KBM-7 (cell line): ENCODE measurements around the gene GGTLC1.

Experiments
- DNase-seq: peaks from one replicate; pipeline ENCODE4 v3.0.0-alpha.2; 2015
- in situ Hi-C: fragments of 300-500 bp; cut with MboI; formaldehyde crosslinking; loops from 2 replicates; pipeline ENCODE4 v1.14.3; 2020; ENCODE audit warnings: low sequenced_read_pairs, low pct_unique_long_range_greater_than_20kb, mixed read lengths

The GGTLC1 gene

DNA sequence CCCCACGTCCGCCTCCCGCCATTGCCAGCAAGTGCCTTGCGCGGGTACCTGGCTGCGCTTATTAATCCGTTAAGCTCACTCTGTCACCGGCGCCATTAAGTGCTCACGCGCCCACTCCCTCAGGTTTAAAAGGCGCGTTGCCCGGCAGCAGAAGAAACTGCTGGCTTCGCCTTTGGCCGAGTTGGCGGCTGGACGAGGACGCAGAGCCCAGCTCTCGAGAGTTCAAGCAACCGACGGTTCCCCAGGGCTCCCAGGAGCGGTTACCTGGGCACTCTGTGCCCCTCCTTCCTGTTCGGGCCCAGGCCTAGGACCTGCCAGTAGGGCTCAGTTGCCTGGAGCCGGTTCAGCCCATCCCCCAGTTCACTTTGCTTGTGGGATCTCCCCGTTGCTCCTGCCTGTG is at the start of gene GGTLC1:
GGTLC1 (minus strand) TSS at position 219 of the 400 bp plus-strand sequence. CDS start 2,168 bp downstream, outside the sequence.
- DNase-seq = no peak
- in situ Hi-C loops = no loop called here

DNA sequence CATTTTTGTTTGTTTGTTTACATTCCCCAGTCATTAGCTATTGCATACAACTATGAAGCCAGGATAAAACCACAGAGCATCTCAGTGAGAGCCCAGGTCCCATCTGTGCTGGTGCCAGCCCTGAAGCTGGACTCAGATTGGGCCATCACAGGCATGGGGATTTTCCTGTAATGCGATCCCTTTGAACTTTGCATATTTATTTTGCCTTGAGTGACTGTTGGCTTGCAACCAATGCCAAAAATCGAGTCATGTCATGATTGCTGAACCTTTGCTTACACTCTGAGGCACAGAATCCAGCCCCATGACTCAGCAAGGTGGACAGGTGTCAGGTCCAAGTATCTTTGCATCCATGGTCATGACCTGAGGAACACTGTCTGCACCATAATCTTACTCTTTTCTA is 46.2 kb upstream of the GGTLC1 start:
- no peak for DNase-seq

DNA sequence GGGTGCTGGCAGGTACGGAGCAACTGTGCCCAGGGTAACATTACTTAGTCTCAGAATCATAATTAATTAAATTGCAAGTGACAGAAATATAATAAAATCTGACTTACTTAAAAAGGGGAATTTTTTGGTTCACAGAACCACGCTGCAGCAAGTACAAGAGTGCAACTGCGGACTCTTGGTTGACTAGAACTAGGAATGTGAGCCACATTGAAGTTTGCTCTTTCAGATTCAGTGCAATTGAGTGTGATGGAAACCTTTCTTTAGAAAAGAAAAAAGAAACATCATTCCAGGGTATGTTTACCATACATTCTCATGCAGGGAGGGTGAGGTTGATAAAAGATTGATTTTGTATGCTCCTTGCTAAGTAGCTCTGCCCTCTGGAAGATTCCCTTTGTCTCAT is 45.0 kb upstream of the GGTLC1 start:
- DNase-seq = no peak
- in situ Hi-C loops = no loop called here

More for the DNA sequence above, 46.2 kb upstream of the GGTLC1 start:
- in situ Hi-C loops = no loop called here

DNA sequence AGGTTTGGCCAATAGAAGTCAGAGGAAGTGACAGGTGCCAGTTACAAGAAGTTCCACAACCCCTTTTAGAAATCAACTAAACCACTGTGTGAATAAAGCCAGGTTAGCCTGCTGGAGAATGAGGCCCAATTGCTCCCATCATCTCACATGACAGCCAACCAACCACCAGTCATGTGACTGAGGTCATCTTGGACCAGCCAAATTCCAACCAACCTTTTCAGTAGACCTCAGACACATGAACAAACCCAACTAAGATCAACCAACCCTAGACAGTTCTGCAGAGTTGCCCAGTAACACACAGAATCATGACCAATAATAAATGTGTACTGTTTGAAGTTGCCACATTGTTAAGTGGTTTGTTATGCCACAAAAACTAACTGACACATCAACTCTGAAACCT is 44.6 kb upstream of the GGTLC1 start:
- in situ Hi-C loops = no loop called here
- no peak for DNase-seq

DNA sequence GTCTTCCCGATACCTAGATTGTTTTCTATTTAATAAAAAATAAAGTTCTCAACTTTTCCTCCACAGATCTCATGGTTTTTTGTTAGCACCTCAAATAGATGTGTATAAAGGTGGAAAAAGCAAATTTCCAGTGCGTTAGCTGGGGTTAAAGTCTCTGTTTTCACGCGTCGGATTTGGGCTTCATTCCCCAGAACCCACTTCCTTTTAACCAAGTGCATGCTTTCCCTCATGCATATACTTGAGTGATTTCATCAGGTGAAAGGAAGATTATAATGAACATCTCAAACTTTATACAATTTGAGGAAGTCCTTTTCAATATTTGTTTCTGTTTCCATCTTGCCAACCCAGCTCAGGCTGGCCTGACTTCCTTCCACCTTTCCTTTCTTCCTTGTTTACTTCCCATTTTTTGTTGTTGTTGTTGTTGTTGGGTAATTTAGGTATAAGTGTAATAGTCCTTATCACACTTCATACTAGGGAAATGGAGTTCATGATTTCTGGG is 43.9 kb upstream of the GGTLC1 start:
- in situ Hi-C loops = no loop called here

DNA sequence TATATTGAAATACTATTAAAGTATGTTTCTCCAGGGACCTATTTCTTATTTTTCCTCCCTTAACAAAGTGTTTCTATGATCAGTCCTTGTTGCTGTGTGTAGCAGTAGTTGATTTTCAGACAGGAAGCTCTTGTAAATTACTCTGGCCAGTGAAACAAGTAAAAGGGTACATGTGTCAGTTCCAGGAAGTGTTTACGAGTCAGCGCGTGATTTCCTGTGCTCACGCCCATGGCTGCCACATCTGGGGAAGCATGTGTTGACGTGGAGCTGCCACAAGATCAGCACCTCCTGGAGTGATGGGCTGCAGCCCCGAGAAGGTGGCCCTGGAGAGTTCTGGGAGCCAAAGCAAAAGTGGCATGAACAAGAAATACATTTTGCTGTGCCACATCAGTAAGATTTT is 38.6 kb upstream of the GGTLC1 start:
- in situ Hi-C loops = no loop called here
- peak; percentile 26 for DNase-seq

More for the DNA sequence above, 43.9 kb upstream of the GGTLC1 start:
- DNase-seq = no peak

DNA sequence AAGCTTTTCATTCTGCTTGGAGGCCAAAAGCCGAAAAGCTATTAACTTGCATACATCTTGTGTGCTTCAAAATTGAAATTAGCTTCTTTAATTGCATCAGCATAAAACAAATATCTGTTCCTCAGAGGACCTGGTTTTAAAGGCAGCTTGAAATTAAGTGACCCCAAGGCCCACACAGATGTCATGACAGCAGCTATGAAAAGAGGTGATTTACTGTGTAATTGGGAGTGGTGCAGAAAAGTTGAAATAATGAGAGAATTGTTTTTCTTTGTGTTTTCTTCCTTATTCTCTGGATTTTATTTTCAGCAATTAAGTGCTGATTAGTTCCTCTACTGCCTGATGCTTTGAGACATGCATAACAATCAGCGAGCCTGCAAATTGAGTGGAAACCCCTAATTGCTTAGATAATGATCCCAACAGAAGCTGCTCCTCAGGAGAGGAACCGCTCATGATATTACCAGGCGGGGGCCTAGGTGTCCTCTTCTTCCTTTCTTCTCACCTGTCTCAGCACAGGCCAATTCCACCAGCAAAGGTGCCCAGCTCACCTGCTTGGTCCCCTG is 34.1 kb upstream of the GGTLC1 start:
- DNase-seq = no peak
- in situ Hi-C loops = no loop called here

DNA sequence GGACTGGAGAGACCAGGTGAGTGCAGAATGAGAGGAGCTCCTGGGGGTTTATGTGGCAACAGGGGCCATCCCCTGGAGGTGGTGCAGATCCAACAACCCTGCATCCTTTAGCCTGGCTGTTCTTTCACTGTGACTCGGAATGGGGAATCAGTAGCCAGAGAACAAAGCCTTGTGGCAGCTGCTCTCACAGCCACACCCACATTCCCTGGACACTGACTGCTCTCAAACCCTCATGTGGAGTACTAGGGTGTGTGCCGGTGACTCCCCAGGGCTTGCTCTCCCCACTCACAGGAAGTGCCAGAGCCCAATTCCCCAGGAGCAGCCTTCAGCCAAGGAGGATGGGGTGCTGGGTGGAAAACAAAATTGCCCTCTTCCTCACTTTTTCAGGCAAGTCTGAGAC is 30.2 kb upstream of the GGTLC1 start:
- in situ Hi-C loops = no loop called here
- no peak for DNase-seq

DNA sequence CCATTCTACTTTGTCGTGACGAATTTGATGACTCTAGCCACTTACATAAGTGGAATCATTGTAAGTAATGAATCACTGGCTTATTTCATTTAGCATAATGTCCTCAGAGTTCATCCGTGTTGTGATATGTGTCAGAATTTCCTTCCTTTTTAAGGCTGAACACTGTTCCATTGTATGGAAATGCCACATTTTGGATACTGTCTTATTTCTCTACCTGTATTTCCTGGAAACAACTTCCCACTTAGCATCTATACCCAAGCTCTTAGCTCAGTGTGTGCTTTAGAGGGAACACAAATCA is 28.8 kb upstream of the GGTLC1 start:
- in situ Hi-C loops = no loop called here
- DNase-seq = no peak

DNA sequence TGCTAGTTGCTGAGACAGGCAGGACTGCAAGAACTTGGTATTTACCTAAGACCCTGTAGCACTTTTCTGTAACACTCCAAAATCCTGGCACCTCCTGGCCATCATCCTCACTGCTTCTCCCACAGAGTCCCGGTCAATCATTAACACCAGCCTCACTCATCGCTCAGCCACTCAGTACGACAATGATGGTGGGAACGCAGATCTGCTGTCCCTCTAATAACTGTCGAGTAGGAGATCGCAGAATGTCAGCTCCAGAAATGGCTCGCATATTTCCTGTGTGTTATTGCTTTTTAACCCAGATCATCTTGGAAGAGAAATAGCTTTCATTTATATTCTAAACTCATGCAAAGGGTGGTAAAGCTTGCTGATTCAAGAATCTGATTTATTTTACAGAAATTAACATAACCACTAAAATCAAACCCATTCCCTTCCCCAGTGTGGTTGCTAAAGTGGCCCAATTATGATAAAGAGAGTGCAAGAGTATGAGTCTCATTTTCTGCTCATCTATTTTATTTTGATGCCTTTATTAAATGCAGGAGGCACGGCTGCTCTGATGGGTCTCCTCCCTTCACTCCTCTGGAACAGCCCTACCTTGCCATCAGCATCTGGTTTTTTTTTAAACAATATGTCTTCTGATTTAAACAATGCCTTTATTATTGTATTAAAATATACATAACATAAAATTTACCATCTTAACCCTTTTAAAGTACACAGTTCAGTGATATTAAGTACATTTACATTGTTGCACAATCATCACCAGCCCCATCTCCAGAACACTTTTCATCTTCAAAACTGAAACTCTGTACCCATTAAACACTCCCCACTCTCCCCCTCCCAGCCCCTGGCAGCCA is 28.3 kb upstream of the GGTLC1 start:
- DNase-seq = no peak
- in situ Hi-C loops = no loop called here

DNA sequence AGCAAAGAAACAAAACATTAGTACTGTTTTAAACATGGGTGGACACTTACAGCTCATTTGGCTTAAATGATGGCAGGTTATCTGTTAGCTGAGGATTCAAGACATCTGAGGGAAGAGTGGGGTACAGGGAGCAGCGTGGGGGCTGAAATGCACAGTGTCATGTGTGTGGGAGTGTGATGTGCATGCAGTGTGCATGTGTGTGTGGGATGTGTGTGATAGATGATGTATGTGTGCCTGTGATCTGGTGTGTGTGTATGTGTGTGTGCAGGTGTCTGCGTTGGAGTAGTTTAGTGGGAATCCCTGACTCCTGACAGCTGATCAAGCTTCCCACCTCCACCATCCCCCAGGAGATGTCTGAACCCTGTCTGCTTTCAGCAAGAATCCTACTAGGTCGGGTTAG is 25.4 kb upstream of the GGTLC1 start:
- in situ Hi-C loops = no loop called here
- no peak for DNase-seq

DNA sequence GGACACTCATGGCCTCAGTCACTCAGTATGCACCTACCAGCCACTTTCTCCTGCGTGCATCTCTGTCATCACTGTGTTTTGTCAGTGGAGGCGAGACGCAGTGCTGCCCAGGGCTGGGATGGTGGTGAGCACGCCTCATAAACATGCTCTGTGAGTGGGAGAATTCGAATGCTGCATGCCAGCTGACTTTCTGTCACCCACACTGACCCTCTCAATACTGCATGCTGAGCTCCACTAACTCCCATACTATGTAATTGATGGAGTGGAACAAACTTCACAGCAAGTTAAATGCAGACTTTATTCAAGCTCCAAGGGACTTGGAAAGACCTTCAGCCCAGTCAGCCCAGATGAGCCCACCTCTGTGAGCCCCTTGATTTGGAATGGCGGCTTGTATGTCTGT is 22.7 kb upstream of the GGTLC1 start:
- DNase-seq = no peak
- in situ Hi-C loops = no loop called here

DNA sequence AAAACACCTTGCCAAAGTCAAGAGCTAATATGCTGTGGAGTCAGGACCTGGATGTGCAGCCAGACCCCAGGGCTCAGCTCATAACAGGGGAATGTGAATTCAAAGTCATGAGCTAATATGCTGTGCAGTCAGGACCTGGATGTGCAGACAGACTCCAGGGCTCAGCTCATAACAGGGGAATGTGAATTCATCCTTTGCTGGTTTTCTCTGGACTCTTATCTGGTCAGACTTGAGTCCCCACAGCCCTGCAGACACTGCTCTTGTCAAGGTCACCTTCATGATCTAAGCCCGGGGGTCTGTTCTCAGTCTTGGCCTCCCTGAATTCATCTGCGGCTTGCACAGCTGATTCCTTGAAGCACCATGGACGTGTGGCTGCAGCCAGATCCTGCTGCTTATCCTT is 19.2 kb upstream of the GGTLC1 start:
- no peak for DNase-seq
- in situ Hi-C loops = no loop called here

DNA sequence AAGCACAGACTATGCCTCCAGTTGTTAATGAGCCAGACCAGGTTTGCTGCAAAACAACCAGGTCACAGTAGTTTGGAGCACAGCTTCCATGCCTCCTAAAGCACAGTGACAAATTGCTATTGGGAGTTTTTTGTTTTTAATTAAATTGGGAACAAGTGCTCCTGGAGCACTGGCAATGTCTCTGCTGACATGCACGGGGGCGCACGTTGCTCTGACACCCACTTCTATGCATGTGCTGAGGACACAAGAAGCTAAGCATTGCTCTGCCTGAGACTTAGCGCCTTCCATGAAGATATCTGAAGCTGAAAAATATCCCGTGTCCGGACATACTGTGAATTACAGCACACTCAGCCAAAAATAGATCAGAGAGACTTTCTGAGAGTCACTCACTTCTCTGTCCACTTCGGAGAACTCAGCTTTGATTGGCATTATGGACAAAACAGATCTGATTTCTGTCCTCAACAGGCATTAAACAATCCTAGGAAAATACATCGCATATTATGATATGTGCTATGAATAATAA is 18.6 kb upstream of the GGTLC1 start:
- no peak for DNase-seq
- in situ Hi-C loops = no loop called here

DNA sequence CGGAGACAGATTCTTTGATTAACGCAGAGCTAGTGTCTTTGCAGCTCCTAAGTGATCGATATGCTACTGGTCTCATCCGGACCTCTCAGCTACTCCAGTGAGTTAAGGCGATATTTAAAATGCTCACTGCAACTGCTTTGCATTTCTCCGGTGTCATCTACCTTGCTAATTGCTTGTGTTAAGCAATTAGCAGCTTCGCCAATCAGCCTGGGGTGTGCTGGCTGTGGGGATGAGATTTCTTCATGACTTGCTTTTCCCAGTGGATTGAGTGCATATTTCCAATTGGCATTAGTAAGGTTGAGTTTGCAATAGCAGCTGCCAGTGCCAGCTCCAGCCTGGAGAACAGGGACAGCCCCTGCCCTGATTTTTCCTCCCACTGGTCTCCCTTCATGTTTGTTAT is 18.0 kb upstream of the GGTLC1 start:
- in situ Hi-C loops = no loop called here
- DNase-seq = no peak

DNA sequence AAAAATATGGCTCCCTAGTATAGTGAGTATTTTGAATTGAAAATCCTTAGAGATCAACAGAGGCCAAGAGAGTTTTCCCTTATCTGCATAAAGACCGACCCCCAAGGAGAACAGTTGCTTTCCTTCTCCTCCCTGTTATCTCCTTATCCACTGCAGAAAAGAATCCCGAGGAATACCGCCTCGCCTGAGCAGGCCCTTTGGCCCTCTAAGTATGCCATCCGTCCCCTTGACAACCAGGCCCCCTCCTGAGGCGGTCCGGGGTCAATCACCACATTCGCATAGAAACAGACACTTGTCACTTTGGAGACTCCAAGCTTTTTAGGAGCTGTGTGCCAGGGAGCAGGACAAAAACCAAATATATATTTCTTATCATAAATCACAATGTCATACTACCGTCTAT is 15.9 kb upstream of the GGTLC1 start:
- in situ Hi-C loops = no loop called here
- no peak for DNase-seq

DNA sequence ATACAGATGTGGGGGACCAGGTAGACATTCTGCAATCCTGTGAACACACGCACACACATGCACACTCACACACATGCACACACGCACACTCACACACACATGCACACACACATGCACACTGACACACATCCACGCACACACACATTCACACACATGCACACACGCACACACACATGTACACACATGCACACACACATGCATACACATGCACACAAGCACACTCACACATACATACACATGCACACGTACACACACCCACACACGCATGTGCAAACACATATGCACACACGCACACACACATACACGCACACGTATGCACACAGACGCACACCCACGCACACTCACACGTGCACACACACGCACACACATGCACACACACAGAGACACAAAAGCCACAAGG is 14.3 kb upstream of the GGTLC1 start:
- in situ Hi-C loops = no loop called here
- DNase-seq = no peak

DNA sequence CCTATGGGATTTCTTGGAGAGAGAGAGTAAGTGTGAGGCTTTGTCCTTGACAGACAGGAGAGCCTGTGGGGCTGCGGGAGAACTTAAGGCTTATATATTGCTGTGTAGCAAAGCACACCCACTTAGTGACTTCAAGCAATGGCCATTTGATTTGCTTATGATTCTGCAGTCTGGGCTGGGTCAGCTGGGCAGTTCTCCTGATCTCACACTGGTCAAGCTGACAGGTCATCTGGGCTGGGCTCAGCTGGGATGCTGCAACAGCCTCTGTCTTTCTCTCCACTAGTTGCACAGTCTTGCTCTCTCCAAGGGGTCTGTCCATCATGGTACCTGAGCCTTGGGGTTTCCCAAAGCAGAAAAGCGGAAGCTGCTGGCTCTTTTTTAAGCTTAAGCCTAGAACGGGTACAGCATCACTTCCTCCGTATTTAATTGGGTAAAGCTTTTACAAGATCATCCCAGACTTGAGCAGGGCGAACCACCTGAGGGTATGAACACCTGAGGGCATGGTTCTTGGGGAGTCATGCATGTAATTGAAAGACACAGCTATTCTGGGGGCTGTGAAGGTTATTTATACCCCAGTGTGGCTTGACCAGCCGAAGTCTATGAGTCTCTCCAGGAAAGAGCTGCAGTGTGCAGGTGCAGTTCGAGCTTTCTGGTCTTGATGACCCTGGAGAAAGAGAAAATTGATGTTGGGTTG is 13.3 kb upstream of the GGTLC1 start:
- DNase-seq = no peak
- in situ Hi-C loops = no loop called here

DNA sequence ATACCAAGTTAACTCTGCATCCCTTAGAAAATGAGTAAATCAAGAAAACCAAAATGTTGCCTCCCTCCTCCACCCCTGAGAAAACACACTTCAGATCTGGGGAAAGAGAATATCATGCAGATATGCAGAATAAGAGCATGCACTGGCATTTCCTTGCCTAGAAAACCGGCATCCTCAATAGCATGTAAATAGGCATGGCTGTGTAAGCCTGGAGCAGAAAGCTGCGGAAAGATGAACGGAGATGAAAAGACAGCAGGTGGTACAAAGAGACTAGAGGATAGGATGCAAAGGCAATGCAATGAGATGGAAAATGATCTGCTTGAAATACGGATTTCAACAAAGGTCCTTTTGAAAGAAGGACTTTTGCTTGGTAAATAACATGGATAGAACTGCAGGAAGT is 10.3 kb upstream of the GGTLC1 start:
- in situ Hi-C loops = no loop called here
- DNase-seq = no peak

DNA sequence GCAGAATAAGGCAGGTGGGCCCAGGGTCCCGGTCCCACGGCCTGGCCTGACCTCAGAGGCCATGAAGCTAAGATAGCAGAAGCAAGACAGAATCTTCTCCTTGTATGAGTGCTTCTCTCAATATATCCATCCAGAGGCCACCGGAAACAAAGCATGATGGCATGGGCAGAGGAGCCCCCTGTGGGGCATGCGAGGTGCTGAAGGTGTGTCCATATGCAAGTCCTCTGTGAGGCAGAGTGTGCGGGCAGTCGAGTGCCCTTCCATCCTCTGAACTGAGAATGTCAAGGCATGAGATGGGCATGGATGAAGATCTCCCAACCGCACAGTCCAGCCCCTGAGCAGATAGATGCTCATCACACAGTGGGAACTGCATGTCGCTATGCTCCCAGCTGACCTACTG is 9.8 kb upstream of the GGTLC1 start:
- in situ Hi-C loops = no loop called here
- DNase-seq = no peak
